ENCODE measurements around the gene KTN1.

- no peak for TF ChIP-seq GATA2 (IDR thresholded peaks at IDR 0.05; ENCODE audit: low read depth, low read length)
- no peak for TF ChIP-seq GATA3 (IDR thresholded peaks at IDR 0.05; ENCODE audit: low read depth, low read length)
These were observed 121.6 kb downstream of the KTN1 start for GRCh38 chr14:55701638-55702037.

Measured in SH-SY5Y (cell line).